Mucosa of gallbladder (tissue), 1 donor: Measurements from ENCODE around the gene KLF13. TPM values are rescaled to one million over a fixed set of nuclear protein-coding genes. Genes with fewer than 3 reads are reported as not detected.

ENCODE experiments used
- DNase-seq: peaks from one replicate; pipeline ENCODE4 v3.0.0-alpha.2; 2020; ENCODE audit warnings: low spot score
- total RNA-seq: library from RNA; stranded (reverse); gene quantifications from one replicate; pipeline ENCODE4 v1.2.1, GENCODE V29; 2021
- donor health status: DM: no; HTN: no; CAD: no.

The KLF13 gene
- total RNA-seq, 1 donor from 2014 or later: 86.0 TPM

GRCh38 chr15:31361764-31362515 is 35.3 kb downstream of the KLF13 start:
- no peak for DNase-seq

- DNase-seq: no peak
Measured at GRCh38 chr15:31362886-31363285, 36.3 kb downstream of the KLF13 start.

- DNase-seq: no peak
Measured at GRCh38 chr15:31364301-31365031, 37.8 kb downstream of the KLF13 start.

- DNase-seq: no peak
Measured at GRCh38 chr15:31365032-31365654, 38.5 kb downstream of the KLF13 start.

GRCh38 chr15:31365655-31366127 is 39.1 kb downstream of the KLF13 start:
- peak; percentile 92 for DNase-seq

GRCh38 chr15:31366169-31366734 is 39.6 kb downstream of the KLF13 start:
- no peak for DNase-seq

GRCh38 chr15:31367021-31367729 is 40.5 kb downstream of the KLF13 start:
- no peak for DNase-seq

- no peak for DNase-seq
Measured at GRCh38 chr15:31367730-31368344, 41.2 kb downstream of the KLF13 start.

- DNase-seq: no peak
Measured at GRCh38 chr15:31369727-31370126, 43.1 kb downstream of the KLF13 start.

- no peak for DNase-seq
Measured at GRCh38 chr15:31371520-31372240, 45.0 kb downstream of the KLF13 start.

- peak; percentile 50 for DNase-seq
Measured at GRCh38 chr15:31372635-31373091, 46.0 kb downstream of the KLF13 start.

- no peak for DNase-seq
Measured at GRCh38 chr15:31373096-31373865, 46.6 kb downstream of the KLF13 start.

GRCh38 chr15:31373970-31374369 is 47.3 kb downstream of the KLF13 start:
- no peak for DNase-seq

GRCh38 chr15:31374489-31374888 is 47.9 kb downstream of the KLF13 start:
- DNase-seq: no peak

GRCh38 chr15:31374986-31375385 is 48.4 kb downstream of the KLF13 start:
- DNase-seq: no peak

GRCh38 chr15:31375772-31376171 is 49.1 kb downstream of the KLF13 start:
- DNase-seq: no peak

GRCh38 chr15:31376511-31376910 is 49.9 kb downstream of the KLF13 start:
- DNase-seq: no peak

GRCh38 chr15:31377030-31377429 is 50.4 kb downstream of the KLF13 start:
- no peak for DNase-seq

GRCh38 chr15:31378363-31378903 is 51.8 kb downstream of the KLF13 start:
- DNase-seq: no peak
